HepG2 (cell line): ENCODE data around the gene GPC2. TPM values are rescaled to one million over a fixed set of nuclear protein-coding genes. Genes with fewer than 3 reads are reported as not detected.

Source experiments
- ARNT2 ChIP-seq: sonication (generic); formaldehyde crosslinking; IDR thresholded peaks from 2 replicates; pipeline ENCODE4 v1.8.0; 2022; ENCODE audit warnings: mild to moderate bottlenecking, low read depth, missing genetic modification reagents, moderate library complexity
- CHD4 ChIP-seq: fragments of 200-600 bp; sonication (generic); IDR thresholded peaks from 2 replicates; pipeline ENCODE4 v1.7.0; 2017; ENCODE audit warnings: mild to moderate bottlenecking, low read length, borderline replicate concordance
- JUN ChIP-seq: sonication (generic); formaldehyde crosslinking; IDR thresholded peaks from 2 replicates; pipeline ENCODE4 v1.4.0; 2020; ENCODE audit warnings: mild to moderate bottlenecking, missing genetic modification reagents
- KAT8 ChIP-seq: IDR thresholded peaks from 2 replicates; pipeline ENCODE4 v1.6.1; 2016; ENCODE audit warnings: missing genetic modification reagents, missing compliant biosample characterization
- MAF1 ChIP-seq: sonication (generic); formaldehyde crosslinking; IDR thresholded peaks from 2 replicates; pipeline ENCODE4 v1.5.0; 2020; ENCODE audit warnings: missing genetic modification reagents, borderline replicate concordance
- NFRKB ChIP-seq: fragments of 450-650 bp; IDR thresholded peaks from 2 replicates; pipeline ENCODE4 v1.6.1; 2017
- NFYC ChIP-seq: IDR thresholded peaks from 2 replicates; pipeline ENCODE4 v1.6.1; 2016; ENCODE audit warnings: missing genetic modification reagents, missing compliant biosample characterization
- NRL ChIP-seq: sonication (generic); formaldehyde crosslinking; IDR thresholded peaks from 2 replicates; pipeline ENCODE4 v1.5.0; 2020; ENCODE audit warnings: missing genetic modification reagents, mild to moderate bottlenecking, moderate library complexity, borderline replicate concordance
- RARA ChIP-seq: IDR thresholded peaks from 2 replicates; pipeline ENCODE4 v1.6.1; 2016; ENCODE audit warnings: missing genetic modification reagents, missing compliant biosample characterization
- RXRB ChIP-seq: IDR thresholded peaks from 2 replicates; pipeline ENCODE4 v1.6.1; 2016; ENCODE audit warnings: borderline replicate concordance, missing genetic modification reagents, missing compliant biosample characterization
- ZNF850 ChIP-seq: sonication (generic); formaldehyde crosslinking; conservative IDR thresholded peaks from 2 replicates; pipeline ENCODE4 v1.9.0; 2021; ENCODE audit warnings: mild to moderate bottlenecking, missing genetic modification reagents
- ZZZ3 ChIP-seq: sonication (generic); formaldehyde crosslinking; IDR thresholded peaks from 2 replicates; pipeline ENCODE4 v1.4.0; 2020; ENCODE audit warnings: missing genetic modification reagents, mild to moderate bottlenecking, borderline replicate concordance
- polyA plus RNA-seq, 8 experiments: library from polyadenylated mRNA; depleted of rRNA in 3 of 8; stranded (reverse) in 7 of 8; unstranded in 1 of 8; fragments of >200 nt; fragmentation: Illumina TruSeq in 4 of 8; extraction: Trizol in 4 of 8; gene quantifications; 2 replicates each; pipeline versions ENCODE4 v1.2.1 to v1.2.3, GENCODE V29; 2011 to 2016; ENCODE audit warnings: low read depth in 4 of 8, missing spikeins in 1 of 8, mixed read lengths in 1 of 8; ENCODE audit not compliant: insufficient read depth in 1 of 8
- total RNA-seq, 5 experiments: library from RNA; depleted of rRNA; stranded (reverse); fragments of >200 nt; fragmentation: Illumina TruSeq; extraction: Trizol; gene quantifications; 2 replicates each; pipeline ENCODE4 v1.2.3, GENCODE V29; 2016; ENCODE audit warnings: low read depth in 1 of 5
- TF ChIP-seq, protein P1 (sequence below): sonication (generic); formaldehyde crosslinking; IDR thresholded peaks from 2 replicates; pipeline ENCODE4; 2020; ENCODE audit warnings: missing genetic modification reagents, mild to moderate bottlenecking, borderline replicate concordance
- TF ChIP-seq, protein P2 (sequence below): sonication (generic); formaldehyde crosslinking; conservative IDR thresholded peaks from 2 replicates; pipeline ENCODE4 v1.4.0; 2020; ENCODE audit warnings: missing genetic modification reagents
- TF ChIP-seq, protein P3 (sequence below): sonication (generic); formaldehyde crosslinking; IDR thresholded peaks from 2 replicates; pipeline ENCODE4 v1.4.0; 2020; ENCODE audit warnings: missing genetic modification reagents, low read depth, mild to moderate bottlenecking, borderline replicate concordance
- TF ChIP-seq, protein P4 (sequence below): sonication (generic); formaldehyde crosslinking; IDR thresholded peaks from 2 replicates; pipeline ENCODE4 v1.4.0; 2020; ENCODE audit warnings: mild to moderate bottlenecking, missing genetic modification reagents
- TF ChIP-seq, protein P5 (sequence below): sonication (generic); formaldehyde crosslinking; IDR thresholded peaks from 2 replicates; pipeline ENCODE4 v1.4.0; 2020; ENCODE audit warnings: mild to moderate bottlenecking, missing genetic modification reagents
- TF ChIP-seq, protein P6 (sequence below): sonication (generic); formaldehyde crosslinking; IDR thresholded peaks from 2 replicates; pipeline ENCODE4 v1.4.0; 2020; ENCODE audit warnings: missing genetic modification reagents
- TF ChIP-seq, protein P7 (sequence below): sonication (generic); formaldehyde crosslinking; IDR thresholded peaks from 2 replicates; pipeline ENCODE4 v1.5.0; 2020; ENCODE audit warnings: missing genetic modification reagents
- TF ChIP-seq, protein P8 (sequence below): IDR thresholded peaks from 2 replicates; pipeline ENCODE4 v1.6.1; 2016; ENCODE audit warnings: missing genetic modification reagents, missing compliant biosample characterization

GPC2 gene
- total and polyA plus RNA-seq, 2 of the 13 experiments (the other 11 are each of a cell fraction or from before 2014, with no cell fraction given), result 0.64 to 0.78 TPM

DNA sequence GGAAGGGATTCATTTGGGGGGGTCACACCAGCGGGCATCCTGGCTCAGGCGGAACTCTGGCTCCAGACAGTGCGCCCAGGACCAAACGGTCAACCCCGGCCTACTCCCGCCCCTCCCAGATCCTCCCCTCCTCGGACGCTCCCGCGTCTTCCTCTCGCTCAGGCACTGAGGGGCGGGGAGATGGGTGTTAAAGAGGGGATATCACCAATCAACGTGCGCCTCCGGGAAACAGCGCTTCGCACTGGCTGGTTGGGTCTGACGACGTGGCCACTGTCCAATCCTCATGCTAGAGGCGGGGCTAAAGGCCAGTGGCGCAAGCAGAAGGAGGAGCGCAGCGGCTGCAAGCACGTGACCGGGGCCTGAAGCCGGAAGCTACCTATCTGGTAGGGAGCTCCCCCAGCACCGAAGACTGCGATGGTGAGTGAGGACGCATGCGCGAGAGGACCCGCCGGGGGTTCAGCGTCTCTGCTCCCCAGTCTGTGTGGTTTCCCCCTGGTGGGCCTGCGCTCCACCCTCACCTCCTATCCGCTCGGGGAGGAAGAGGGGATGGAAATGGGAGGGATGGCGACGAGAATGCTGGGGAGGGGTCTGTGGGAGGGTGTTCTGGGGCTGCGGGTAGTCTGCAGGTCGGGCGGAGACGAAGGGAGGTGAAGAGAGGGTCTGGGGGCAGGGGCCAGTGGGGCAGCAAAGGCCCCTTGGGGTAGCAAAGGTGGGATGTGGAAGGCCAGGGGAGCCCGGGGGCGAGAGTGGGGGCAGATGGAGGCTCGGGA is 28.4 kb downstream of the GPC2 start, which contains the start of gene LAMTOR4 (continued):
- TF ChIP-seq ARNT2 (CRISPR knock-in tag) (no peak), ZZZ3 (CRISPR knock-in tag) (no peak), NFRKB (no peak), JUN (CRISPR knock-in tag) (no peak), CHD4 (no peak), RXRB (CRISPR knock-in tag) (peak; percentile 53; the same call in 1 of the 2 replicates), NFYC (CRISPR knock-in tag) (peak; percentile 97), NRL (CRISPR knock-in tag) (peak; percentile 48; the same call in 1 of the 2 replicates), ZNF850 (CRISPR knock-in tag) (no peak), KAT8 (CRISPR knock-in tag) (peak; percentile 83), MAF1 (no peak), RARA (CRISPR knock-in tag) (peak; percentile 5; the same call in 1 of the 2 replicates)
- TF ChIP-seq, protein P1, sequence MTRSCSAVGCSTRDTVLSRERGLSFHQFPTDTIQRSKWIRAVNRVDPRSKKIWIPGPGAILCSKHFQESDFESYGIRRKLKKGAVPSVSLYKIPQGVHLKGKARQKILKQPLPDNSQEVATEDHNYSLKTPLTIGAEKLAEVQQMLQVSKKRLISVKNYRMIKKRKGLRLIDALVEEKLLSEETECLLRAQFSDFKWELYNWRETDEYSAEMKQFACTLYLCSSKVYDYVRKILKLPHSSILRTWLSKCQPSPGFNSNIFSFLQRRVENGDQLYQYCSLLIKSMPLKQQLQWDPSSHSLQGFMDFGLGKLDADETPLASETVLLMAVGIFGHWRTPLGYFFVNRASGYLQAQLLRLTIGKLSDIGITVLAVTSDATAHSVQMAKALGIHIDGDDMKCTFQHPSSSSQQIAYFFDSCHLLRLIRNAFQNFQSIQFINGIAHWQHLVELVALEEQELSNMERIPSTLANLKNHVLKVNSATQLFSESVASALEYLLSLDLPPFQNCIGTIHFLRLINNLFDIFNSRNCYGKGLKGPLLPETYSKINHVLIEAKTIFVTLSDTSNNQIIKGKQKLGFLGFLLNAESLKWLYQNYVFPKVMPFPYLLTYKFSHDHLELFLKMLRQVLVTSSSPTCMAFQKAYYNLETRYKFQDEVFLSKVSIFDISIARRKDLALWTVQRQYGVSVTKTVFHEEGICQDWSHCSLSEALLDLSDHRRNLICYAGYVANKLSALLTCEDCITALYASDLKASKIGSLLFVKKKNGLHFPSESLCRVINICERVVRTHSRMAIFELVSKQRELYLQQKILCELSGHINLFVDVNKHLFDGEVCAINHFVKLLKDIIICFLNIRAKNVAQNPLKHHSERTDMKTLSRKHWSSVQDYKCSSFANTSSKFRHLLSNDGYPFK (CRISPR knock-in tag), result 0 out of 2 replicates have a peak, but pooled peaks have one; percentile 70
- TF ChIP-seq, protein P2, sequence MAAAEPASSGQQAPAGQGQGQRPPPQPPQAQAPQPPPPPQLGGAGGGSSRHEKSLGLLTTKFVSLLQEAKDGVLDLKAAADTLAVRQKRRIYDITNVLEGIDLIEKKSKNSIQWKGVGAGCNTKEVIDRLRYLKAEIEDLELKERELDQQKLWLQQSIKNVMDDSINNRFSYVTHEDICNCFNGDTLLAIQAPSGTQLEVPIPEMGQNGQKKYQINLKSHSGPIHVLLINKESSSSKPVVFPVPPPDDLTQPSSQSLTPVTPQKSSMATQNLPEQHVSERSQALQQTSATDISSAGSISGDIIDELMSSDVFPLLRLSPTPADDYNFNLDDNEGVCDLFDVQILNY, result 0 out of 2 replicates have a peak, but pooled peaks have one; percentile 12
- TF ChIP-seq, protein P3, sequence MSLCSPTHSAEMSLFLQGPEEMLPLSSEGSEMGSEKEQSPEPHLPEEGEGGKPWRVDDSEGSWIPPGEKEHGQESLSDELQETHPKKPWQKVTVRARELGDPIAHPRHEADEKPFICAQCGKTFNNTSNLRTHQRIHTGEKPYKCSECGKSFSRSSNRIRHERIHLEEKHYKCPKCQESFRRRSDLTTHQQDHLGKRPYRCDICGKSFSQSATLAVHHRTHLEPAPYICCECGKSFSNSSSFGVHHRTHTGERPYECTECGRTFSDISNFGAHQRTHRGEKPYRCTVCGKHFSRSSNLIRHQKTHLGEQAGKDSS (CRISPR knock-in tag), result no peak
- TF ChIP-seq, protein P4, sequence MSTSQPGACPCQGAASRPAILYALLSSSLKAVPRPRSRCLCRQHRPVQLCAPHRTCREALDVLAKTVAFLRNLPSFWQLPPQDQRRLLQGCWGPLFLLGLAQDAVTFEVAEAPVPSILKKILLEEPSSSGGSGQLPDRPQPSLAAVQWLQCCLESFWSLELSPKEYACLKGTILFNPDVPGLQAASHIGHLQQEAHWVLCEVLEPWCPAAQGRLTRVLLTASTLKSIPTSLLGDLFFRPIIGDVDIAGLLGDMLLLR (CRISPR knock-in tag), result no peak
- TF ChIP-seq, protein P5, sequence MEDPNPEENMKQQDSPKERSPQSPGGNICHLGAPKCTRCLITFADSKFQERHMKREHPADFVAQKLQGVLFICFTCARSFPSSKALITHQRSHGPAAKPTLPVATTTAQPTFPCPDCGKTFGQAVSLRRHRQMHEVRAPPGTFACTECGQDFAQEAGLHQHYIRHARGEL (CRISPR knock-in tag), result no peak
- TF ChIP-seq, protein P6, sequence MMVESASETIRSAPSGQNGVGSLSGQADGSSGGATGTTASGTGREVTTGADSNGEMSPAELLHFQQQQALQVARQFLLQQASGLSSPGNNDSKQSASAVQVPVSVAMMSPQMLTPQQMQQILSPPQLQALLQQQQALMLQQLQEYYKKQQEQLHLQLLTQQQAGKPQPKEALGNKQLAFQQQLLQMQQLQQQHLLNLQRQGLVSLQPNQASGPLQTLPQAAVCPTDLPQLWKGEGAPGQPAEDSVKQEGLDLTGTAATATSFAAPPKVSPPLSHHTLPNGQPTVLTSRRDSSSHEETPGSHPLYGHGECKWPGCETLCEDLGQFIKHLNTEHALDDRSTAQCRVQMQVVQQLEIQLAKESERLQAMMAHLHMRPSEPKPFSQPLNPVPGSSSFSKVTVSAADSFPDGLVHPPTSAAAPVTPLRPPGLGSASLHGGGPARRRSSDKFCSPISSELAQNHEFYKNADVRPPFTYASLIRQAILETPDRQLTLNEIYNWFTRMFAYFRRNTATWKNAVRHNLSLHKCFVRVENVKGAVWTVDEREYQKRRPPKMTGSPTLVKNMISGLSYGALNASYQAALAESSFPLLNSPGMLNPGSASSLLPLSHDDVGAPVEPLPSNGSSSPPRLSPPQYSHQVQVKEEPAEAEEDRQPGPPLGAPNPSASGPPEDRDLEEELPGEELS (CRISPR knock-in tag), result no peak
- TF ChIP-seq, protein P7, sequence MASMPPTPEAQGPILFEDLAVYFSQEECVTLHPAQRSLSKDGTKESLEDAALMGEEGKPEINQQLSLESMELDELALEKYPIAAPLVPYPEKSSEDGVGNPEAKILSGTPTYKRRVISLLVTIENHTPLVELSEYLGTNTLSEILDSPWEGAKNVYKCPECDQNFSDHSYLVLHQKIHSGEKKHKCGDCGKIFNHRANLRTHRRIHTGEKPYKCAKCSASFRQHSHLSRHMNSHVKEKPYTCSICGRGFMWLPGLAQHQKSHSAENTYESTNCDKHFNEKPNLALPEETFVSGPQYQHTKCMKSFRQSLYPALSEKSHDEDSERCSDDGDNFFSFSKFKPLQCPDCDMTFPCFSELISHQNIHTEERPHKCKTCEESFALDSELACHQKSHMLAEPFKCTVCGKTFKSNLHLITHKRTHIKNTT (CRISPR knock-in tag), result no peak
- TF ChIP-seq, protein P8, sequence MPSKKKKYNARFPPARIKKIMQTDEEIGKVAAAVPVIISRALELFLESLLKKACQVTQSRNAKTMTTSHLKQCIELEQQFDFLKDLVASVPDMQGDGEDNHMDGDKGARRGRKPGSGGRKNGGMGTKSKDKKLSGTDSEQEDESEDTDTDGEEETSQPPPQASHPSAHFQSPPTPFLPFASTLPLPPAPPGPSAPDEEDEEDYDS (CRISPR knock-in tag), result peak; percentile 99
